Stimulated activated CD4-positive, alpha-beta T cell treated with anti-CD3 and anti-CD28 coated beads, TNF-alpha, amount 100 ng/mL, for 1 hour (primary cell): ENCODE data around the gene PAWR.
"Not testable (repeated sequence)": the region's sequence is repeated elsewhere in the genome, so short reads cannot be mapped to it uniquely, and the experiment has no call there.

Experiments
- DNase-seq, 3 donors: peaks; one replicate each; pipeline ENCODE4 v3.0.0-alpha.2; 2020; ENCODE audit warnings: low read depth in 3 of 3, low spot score in 1 of 3

The PAWR gene

GRCh38 chr12:79596719-79597350 lies 93.9 kb downstream of the PAWR start:
- no peak for DNase-seq

- no peak for DNase-seq
These were observed 95.5 kb downstream of the PAWR start for GRCh38 chr12:79595273-79595672.

- no peak for DNase-seq
These were observed 97.9 kb downstream of the PAWR start for GRCh38 chr12:79592865-79593264.

- DNase-seq: no peak
These were observed 98.8 kb downstream of the PAWR start for GRCh38 chr12:79591988-79592387.

- no peak for DNase-seq
These were observed 100.0 kb downstream of the PAWR start for GRCh38 chr12:79590751-79591150.

GRCh38 chr12:79587368-79587767 lies 103.4 kb downstream of the PAWR start:
- DNase-seq: no peak

DNA sequence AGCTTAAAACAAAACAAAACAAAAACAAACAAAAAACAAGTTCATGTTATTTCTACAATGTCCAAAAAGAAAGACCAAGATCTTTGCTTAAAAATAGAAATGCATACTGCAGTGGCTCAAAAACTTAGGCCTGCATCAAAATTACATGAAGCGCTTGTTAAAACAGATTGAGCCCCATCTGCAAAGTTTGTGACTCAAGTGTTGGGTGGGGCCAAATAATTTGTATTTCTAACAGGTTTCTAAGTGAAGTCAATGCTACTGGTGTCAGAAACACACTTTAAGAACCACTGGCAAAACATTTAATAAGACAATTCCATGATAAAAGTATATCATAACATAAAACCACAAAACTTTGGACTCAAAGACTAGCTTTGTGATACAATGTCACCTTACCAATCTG lies 105.6 kb downstream of the PAWR start:
- no peak for DNase-seq

DNA sequence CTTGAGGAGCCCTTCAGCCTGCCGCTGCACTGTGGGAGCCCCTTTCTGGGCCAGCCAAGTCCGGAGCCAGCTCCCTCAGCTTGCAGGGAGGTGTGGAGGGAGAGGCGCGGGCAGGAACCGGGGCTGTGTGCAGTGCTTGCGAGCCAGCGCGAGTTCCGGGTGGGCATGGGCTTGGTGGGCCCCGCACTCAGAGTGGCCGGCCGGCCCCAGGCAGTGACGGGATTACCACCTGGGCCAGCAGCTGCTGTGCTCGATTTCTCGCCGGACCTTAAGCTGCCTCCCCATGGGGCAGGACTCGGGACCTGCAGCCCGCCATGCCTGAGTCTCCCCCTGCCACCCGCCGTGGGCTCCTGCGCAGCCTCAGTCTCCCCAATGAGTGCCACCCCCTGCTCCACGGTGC lies 116.9 kb downstream of the PAWR start:
- no peak for DNase-seq

DNA sequence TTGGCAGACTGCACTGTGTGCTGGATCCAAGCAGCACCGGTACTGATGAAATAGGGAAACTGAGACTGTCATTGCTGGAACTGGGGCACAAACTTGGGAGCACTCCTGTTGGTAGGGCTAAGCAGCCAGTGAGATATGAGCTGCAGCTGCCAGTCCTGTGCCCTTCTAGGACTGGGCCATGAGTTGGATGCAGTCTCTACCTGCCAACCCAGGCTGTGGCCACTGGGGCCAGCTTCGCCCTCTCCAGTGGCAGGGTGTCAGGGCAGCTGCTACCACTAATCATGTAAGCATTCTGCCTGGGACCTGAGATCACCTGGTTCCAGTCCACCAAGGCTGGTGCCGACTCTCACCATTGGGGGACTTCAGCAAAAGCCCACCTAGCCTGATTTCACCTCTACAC lies 121.1 kb downstream of the PAWR start:
- DNase-seq: no peak

GRCh38 chr12:79567175-79567563 lies 123.6 kb downstream of the PAWR start:
- no peak for DNase-seq

DNA sequence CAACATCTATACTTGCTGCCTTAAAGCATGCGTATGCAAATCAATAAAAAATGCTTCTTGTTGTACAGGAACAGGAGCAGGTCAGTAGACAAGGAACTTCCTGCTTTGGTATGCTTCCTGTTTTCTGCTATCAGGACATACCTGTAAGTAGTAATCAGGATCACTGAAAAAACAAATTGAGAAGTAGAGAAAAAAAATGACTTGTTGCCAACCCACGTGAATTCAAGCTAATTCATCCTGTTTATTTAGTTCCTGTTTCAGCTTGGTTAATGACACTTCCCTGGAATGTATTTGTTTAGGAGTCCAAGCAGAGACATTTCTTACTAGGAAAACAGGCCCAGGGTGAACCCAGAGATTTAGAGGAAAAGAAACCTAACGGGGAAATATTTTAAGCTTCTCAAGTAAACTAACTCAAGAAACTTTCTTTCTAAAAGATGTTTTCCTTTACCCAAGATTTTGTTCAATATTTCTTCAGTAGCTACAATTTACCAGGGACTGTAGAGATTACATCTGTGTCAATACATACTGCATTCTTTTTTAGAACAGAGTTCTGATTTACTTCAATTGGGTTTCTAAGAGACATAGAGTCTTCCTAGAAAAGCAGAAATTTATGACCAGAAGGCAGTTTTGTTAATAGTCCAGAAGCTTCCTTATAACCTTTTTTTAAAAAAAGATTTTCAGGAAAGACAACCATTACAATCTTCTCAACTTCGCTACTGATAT lies 124.2 kb downstream of the PAWR start:
- no peak for DNase-seq

DNA sequence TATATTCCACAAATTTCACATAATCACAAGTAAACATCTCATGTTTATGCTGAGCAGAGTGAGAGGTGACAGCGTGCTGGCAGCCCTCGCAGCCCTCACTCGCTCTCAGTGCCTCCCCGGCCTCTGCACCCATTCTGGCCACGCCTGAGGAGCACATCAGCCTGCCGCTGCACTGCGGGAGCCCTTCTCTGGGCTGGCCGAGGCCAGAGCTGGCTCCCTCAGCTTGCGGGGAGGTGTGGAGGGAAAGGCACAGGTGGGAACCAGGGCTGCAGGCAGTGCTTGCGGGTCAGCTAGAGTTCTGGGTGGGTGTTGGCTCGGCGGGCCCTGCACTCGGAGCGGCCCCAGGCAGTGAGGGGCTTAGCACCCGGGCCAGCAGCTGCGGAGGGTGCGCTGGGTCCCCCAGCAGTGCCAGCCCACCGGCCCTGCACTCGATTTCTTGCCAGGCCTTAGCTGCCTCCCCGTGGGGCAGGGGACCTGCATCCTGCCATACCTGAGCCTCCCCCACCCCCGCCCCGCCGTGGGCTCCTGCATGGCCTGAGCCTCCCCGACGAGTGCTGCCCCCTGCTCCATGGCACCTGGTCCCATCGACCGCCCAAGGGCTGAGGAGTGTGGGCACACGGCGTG lies 125.9 kb downstream of the PAWR start:
- not testable (repeated sequence) for DNase-seq

- no peak for DNase-seq
These were observed 127.6 kb downstream of the PAWR start for GRCh38 chr12:79563021-79563740.

GRCh38 chr12:79561401-79562132 lies 129.2 kb downstream of the PAWR start:
- no peak for DNase-seq

DNA sequence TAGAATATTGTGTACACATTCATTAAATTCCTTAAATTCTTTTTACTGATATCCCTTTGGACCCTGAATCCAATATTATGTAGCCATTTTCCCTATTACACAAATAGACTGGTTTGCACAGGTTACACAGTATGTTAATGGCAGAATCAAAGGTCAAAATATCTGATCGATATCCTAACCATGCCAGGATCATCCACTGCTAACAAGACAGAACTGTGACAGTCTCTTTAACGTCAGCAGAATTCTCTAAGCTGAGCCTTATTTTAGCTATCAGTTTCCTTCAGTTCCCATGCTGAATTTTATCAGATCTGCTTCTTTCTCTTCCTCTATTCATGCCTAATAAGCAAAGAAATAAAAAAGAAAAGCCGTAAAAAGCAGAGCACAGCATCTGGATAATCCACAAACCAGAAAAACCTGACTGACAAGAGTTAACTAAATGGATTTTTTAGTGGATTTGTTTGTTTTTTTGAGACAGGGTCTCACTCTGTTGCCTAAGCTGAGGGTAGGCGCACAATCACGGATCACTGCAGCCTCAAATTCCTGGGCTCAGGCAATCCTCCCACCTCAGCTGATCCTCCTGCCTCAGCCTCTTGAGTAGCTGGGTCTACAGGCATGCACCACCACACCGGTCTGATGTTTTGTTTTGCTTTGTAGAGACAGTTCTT lies 130.4 kb downstream of the PAWR start:
- DNase-seq: no peak

DNA sequence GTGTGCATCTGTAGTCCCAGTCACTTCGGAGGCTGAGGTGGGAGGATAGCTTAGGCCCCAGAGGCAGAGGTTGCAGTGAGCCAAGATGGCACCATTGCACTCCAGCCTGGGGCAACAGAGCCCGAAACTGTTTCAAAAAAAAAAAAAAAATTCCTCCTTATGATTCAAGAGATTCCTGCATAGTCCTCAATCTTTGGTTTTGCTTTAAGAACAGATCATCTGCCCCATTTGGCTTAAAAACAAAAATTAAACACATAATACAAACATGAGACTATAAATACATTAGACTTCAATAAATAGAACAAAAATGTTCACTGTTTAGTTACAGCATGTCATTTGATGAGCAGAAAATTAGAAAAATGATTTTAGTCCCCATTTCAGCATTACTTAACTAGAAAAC lies 131.2 kb downstream of the PAWR start:
- no peak for DNase-seq

DNA sequence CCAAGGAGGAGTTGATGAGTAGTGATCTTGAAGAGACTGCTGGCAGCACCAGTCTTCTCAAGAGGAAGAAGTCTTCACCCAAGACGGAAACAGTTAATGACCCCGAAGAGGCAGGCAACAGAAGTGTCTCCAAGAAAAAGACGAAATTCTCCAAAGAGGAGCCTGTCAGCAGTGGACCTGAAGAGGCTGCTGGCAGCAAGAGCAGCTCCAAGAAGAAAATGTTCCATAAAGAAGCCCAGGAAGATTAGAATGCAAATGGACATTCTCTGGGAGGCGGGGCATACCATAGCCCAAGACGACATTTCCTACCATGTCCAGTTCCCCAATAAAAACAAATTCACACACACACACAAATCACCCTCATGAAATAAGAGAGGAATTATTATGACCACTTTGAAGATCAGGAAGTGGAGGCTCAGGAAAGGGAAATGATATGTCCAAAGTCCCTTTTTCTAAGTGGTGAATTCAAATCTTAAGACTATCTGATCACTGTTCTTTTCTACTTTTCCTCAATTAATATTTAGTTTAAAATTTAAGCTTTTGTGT lies 131.8 kb downstream of the PAWR start:
- no peak for DNase-seq

GRCh38 chr12:79557690-79558315 lies 133.0 kb downstream of the PAWR start:
- DNase-seq: no peak

DNA sequence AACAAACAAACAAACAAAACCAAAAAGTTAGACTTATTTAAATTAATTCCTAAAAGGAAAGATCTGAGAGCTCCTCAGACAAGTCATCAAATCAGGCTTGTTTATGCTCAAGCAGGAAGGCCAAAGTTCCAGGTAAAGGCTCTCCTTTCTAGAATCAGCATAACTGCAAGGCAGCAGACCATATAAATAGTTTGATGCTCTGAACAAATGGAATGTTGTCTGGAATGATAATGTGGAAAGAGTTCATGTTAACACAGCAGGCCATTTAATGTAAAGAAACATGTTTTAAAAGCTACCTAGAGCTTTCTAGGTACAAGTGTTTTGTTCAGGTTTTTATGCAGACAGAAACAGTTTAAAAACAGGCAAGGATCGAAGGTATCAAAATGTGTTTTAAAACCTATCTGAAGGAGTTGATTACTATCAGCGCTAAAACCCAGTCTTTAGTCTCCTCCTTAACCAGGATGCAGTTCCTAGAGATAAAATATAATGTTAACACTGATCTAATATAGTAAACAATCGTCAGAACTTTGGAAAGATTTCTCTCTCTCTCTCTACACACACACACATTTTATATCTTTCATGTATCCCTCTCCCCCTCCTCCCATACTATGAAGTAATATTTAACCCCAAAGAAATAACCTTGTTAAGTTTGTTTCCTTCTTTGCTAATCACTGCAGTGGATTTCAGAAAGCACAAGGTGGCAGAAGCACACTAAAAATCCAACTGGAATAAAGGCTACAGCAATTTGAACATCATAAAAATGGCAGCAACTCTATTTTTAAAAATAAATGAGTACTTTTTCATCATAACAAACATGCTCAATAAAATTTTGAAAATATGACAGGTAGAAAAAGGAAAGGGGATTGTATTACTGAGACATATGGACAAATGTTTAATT lies 135.5 kb downstream of the PAWR start:
- DNase-seq: no peak
